KOPT-K1 (cell line): ENCODE results near the gene APOBEC3B.
"Not testable (repeated sequence)": the region's sequence is repeated elsewhere in the genome, so short reads cannot be mapped to it uniquely, and the experiment has no call there.

Experiments
- H3K27ac ChIP-seq: fragments of 200-600 bp; sonication (generic); 2 replicates; pipeline ENCODE4 v1.5.1; 2016; ENCODE audit warnings: antibody characterized with exemption, mild to moderate bottlenecking, low read depth, low read length; ENCODE audit not compliant: poor library complexity, severe bottlenecking
- H3K36me3 ChIP-seq: fragments of 200-600 bp; sonication (generic); 2 replicates; pipeline ENCODE4 v1.5.1; 2017; ENCODE audit warnings: antibody characterized with exemption, mild to moderate bottlenecking, low read length, moderate library complexity; ENCODE audit not compliant: insufficient read depth
- H3K9me3 ChIP-seq: fragments of 200-600 bp; sonication (generic); 2 replicates; pipeline ENCODE4 v1.5.1; 2017; ENCODE audit warnings: antibody characterized with exemption, low read length, mild to moderate bottlenecking; ENCODE audit not compliant: insufficient read depth, poor library complexity, severe bottlenecking

The APOBEC3B gene

GRCh38 chr22:38981992-38982927 is at the start of gene APOBEC3B:
Gene APOBEC3B, plus strand, starts transcription at chr22:38982347. Its CDS starts 107 bp downstream, at chr22:38982454.
- Histone ChIP-seq H3K36me3 (no peaks in the 10 kb centered on the region), H3K27ac (no peak within 1 kb of the TSS), H3K9me3 (peaks cover 3% of the 10 kb centered on the region)

DNA sequence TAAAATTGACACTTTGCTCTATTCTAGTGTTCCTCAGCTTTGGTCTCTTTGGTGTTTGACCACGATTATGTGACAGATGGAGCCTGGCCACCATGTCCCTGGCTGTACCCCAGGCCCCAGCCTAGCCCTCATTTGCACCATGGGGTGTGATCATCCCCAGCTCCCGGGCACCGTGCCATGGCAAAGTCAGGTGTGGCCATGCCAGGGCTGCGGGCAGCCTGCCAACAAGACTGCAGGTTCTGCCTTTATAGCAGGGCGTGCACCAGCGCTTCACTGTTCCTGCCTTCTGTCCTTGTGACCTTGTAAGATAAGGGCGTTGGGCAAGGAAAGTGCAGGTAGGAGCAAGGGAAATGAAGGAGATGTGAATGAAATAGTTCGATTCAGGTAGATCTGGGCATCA is 47.1 kb upstream of the APOBEC3B start:
- Histone ChIP-seq H3K27ac (no peak overlapping the region), H3K36me3 (no peaks in the 10 kb centered on the region)

DNA sequence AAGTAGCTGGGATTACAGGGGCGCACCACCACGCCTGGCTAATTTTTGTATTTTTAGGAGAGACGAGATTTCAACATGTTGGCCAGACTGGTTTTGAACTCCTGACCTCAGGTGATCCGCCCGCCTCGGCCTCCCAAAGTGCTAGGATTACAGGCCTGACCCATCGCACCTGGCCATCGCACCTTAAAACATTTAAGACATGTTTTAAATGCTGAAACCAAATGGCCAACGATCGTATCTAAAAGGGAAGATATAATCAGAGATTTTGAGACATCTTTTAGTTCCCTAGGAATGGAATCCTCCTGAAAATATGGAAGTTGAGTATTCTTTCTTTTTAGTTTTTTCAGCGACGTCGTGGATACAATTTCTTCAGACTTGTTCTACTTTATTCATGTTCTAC is 46.5 kb upstream of the APOBEC3B start:
- Histone ChIP-seq H3K36me3 (no peaks in the 10 kb centered on the region), H3K27ac (no peak overlapping the region)

More for the DNA sequence above, 47.1 kb upstream of the APOBEC3B start:
- peaks cover 12% of the 10 kb centered on the region for H3K9me3 ChIP-seq

GRCh38 chr22:38936562-38936961 is 45.6 kb upstream of the APOBEC3B start:
- peaks cover 6% of the 10 kb centered on the region for H3K9me3 ChIP-seq
- no peak overlapping the region for H3K27ac ChIP-seq
- no peaks in the 10 kb centered on the region for H3K36me3 ChIP-seq

More for the DNA sequence above, 46.5 kb upstream of the APOBEC3B start:
- H3K9me3 ChIP-seq, result peaks cover 7% of the 10 kb centered on the region

DNA sequence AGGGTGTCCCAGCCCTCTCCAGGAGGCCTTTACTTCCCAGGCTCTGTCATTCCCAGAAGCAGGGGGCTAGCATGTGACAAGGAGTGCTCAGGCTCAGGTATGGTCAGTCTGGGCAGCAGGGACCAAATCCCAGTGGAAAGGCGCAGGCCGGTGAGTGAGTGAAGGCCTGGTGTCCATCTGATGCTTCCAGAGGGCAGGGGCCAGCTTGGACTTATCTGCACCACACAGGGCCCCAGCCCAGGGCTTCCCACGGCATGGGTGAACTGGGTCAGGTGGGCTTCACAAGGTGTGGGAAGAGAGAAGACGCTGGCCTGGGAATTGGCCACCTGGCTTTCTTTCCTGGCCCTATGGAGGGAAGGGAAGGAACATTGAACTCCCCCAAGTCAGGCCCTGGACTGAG is 45.1 kb upstream of the APOBEC3B start:
- Histone ChIP-seq H3K9me3 (peaks cover 6% of the 10 kb centered on the region), H3K27ac (no peak overlapping the region), H3K36me3 (no peaks in the 10 kb centered on the region)

GRCh38 chr22:38937541-38937940 is 44.6 kb upstream of the APOBEC3B start:
- H3K27ac ChIP-seq, result no peak overlapping the region
- H3K36me3 ChIP-seq, result no peaks in the 10 kb centered on the region
- peaks cover 1% of the 10 kb centered on the region for H3K9me3 ChIP-seq

- H3K9me3 ChIP-seq, result no peaks in the 10 kb centered on the region
- H3K27ac ChIP-seq, result no peak overlapping the region
- H3K36me3 ChIP-seq, result no peaks in the 10 kb centered on the region
Measured at GRCh38 chr22:38938221-38938620, 43.9 kb upstream of the APOBEC3B start.

DNA sequence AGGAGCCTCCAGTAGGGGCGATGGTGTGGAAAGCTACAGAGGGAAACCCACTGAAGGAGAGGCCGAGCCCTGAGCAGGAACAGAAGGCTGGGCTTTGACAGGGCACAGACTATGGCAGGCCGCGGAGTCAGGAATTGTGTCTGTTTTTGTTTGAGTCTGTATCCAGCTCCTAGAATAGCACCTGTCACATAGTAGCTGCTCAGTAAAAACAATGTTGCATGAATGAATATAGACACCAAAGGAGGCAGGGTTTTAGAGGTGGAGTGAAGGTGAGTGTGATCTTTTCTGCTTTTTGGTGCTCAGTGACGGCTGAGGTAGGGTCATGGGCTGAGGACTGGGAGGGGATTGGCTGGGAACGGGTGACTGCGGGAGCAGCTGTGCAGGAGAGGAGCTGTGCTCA is 43.2 kb upstream of the APOBEC3B start:
- Histone ChIP-seq H3K27ac (no peak overlapping the region), H3K36me3 (no peaks in the 10 kb centered on the region), H3K9me3 (no peaks in the 10 kb centered on the region)

DNA sequence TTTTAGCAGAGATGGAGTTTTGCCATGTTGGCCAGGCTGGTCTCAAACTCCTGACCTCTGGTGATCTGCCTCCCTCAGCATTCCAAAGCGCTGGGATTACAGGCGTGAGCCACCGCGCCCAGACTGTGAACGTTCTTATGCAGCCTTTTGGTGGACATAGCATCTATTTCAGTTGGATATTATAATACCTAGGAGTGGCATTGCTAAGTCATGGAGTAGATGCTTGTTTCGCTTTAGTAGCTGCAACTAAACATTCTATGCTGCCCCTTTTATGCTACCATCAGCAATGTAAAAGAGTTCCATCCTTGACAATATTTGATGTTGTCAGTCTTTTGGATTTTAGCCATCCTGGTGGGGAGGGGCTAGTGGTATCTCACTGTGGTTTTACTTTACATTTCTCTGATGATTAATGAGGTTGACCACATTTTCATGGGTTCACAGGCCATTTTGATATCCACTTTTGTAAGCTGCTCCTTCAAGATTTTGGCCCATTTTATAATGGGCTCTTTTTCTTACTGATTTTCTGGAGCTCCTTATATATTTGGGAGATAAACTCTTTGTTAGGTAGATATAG is 41.2 kb upstream of the APOBEC3B start:
- Histone ChIP-seq H3K9me3 (no peaks in the 10 kb centered on the region), H3K27ac (no peak overlapping the region), H3K36me3 (no peaks in the 10 kb centered on the region)

DNA sequence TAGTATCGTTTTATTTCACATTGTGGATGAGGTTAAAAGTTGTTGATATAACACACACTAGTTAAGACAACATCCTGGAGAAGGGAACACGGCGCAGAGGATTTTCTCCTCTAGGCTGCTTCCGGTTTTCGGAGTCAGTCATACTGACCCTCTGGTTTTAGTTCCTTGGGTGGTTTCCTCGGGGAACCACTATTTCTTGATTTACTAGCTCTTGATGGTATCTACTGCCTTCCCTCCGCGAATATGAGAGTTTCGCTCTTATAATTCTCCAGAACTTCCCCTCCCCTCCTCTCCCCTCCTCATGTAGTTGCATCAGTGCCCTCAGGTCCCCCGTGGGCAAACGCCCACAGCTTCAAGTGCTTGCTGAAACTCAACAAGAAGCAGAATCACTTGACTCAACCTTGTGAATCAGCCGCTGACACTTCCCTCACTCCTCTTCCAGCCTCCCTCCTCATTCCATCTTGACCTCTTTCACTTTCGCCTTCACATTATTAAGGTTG is 40.6 kb upstream of the APOBEC3B start:
- Histone ChIP-seq H3K36me3 (no peaks in the 10 kb centered on the region), H3K27ac (no peak overlapping the region)

DNA sequence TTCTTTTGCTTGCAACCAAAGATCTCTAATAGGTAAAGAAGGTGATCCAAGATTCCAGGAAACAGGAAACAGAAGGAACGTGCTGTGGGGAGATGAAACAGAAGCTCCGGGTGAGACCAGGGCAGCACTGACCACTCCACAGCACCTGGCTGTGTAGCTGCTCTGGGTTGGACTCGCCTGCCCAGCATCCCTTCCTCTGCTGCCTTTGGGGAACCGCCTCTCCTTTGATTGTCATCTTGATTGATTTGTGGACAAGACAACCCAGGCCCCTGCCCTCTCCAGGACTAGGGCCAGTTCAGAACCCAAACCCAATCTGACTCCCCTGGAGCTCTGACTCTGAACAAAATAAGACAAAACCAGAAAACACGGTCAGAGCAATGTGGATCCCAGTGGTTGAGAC is 39.4 kb upstream of the APOBEC3B start:
- H3K27ac ChIP-seq, result no peak overlapping the region
- H3K9me3 ChIP-seq, result no peaks in the 10 kb centered on the region
- H3K36me3 ChIP-seq, result no peaks in the 10 kb centered on the region

More for the DNA sequence above, 40.6 kb upstream of the APOBEC3B start:
- no peaks in the 10 kb centered on the region for H3K9me3 ChIP-seq

DNA sequence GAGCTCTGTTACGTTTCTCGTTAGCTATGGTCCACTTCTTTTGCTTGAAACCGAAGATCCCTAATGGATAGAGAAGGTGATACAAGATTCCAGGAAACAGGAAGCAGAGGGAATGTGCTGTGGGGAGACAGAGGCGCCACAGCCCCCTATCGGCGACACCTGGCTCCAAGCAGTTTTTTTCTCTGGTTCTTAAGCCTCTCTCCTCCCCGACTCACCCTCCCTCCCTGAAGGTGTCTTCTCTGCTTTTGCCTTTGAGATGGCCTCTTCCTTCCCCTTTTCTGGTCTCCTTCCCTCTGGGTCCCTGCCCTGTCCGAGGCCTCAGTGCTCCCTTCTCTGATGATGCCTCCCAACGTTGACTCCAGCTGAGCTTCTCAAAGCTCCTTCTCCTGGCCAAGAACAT is 38.9 kb upstream of the APOBEC3B start:
- no peak overlapping the region for H3K27ac ChIP-seq
- H3K9me3 ChIP-seq, result no peaks in the 10 kb centered on the region
- no peaks in the 10 kb centered on the region for H3K36me3 ChIP-seq

GRCh38 chr22:38943882-38944281 is 38.3 kb upstream of the APOBEC3B start:
- no peaks in the 10 kb centered on the region for H3K9me3 ChIP-seq
- no peaks in the 10 kb centered on the region for H3K36me3 ChIP-seq
- no peak overlapping the region for H3K27ac ChIP-seq

GRCh38 chr22:38944653-38945052 is 37.5 kb upstream of the APOBEC3B start:
- Histone ChIP-seq H3K9me3 (no peaks in the 10 kb centered on the region), H3K27ac (no peak overlapping the region), H3K36me3 (no peaks in the 10 kb centered on the region)

- not testable (repeated sequence) for H3K27ac ChIP-seq, H3K9me3 ChIP-seq, H3K36me3 ChIP-seq
Measured at GRCh38 chr22:38945706-38946338, 36.3 kb upstream of the APOBEC3B start.
